GM19467 (cell line): ENCODE results near the gene SIGLEC5.

ENCODE experiments used
- ATAC-seq: cut with Tn5 transposase; IDR thresholded peaks from one replicate; pipeline ENCODE4 v1.9.1; 2021; ENCODE audit warnings: mild to moderate bottlenecking, moderate library complexity; ENCODE audit not compliant: unreplicated experiment

The SIGLEC5 gene

DNA sequence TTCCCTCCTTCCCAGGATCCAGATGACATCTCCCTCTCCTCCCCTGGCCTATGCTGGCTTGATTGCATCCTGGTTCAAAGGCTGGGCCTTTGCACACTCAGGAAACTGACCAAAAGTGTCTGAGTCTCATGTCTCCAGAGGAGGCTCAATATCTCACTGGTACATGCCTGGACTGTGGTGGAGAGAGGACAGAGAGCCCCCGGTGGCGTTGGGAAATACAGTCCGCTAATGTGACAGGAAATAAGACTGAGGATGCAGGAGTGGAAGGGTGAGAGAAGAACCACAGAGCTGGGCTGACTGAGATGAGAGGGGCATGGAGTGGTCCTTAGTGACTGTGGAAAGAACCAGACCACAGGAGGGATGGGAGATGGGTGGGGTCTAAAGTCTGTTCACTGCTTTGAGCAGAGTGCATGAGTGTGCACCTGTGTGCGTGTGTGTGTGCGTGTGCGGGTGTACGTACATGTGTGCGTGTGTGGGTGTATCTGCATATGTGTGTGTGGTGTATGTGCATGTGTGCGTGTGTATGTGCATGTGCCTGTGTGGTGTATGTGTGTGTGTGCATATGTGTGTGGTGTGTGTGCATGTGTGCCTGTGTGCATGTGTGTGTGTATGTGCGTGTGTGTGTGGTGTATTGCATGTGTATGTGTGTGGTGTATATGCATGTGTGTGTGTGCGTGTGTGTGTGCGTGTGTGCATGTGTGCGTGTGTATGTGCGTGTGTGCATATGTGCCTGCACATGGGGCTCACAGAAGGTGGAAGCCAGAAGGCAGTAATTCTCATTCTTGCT is 1.9 kb downstream of the SIGLEC5 start:
- no peak for ATAC-seq

GRCh38 chr19:51627491-51628138 is 2.6 kb downstream of the SIGLEC5 start:
- ATAC-seq, result no peak

DNA sequence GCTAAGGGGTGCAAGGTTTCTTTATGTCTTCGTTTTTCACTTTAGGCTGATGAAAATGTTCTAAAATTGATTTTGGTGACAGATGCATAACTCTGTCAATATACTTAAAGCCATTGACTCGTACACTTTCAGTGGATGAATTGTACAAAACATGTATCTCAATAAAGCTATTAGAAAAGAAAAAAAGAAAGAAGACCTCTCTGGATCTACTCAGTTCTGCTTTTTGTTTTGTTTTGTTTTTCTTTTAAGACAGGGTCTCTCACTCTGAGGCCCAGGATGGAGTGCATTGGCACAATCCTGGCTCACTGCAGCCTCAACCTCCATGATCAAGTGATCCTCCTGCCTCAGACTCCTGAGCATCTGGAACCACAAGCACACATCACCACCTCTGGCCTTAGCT is 3.5 kb downstream of the SIGLEC5 start:
- no peak for ATAC-seq

DNA sequence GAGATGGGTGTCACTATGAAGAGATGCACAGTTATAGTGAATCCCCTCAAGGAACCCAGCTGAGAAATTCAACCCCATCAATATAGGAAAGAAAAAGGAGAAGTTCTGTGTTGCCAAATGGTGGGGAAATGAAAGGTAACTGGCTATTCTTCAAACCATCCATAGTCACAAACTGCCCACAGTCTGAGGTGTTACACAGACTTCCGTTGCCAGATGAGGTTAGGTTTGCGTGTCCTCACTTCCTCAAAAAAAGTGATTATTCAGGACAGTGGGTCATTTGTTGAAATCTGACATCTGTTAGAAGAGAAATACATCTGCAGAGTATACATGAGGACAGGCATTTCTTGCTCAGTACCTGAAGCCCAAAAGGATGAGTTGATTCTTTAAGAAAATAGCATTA is 9.0 kb downstream of the SIGLEC5 start:
- ATAC-seq, result peak; percentile 69

GRCh38 chr19:51615991-51616390 is 14.2 kb downstream of the SIGLEC5 start:
- ATAC-seq, result no peak

DNA sequence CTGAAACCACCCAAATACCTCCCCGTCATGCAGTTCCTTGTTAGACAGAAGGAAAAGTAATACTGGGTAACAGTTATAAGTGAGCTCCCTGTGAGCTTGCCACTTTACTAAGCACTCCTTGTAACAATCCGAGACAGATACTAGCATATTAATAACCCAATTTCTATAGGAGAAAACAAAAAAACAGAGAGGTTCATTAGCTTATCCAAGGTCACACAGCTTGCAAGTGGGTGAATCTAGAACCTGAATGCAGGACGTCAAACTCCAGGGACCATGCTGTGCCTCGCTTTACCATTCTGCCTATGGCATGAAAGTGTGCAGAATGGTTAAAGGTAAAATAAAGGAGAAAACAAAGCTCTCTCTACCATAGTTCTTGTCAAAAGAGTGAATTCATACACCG is 15.4 kb downstream of the SIGLEC5 start:
- no peak for ATAC-seq

DNA sequence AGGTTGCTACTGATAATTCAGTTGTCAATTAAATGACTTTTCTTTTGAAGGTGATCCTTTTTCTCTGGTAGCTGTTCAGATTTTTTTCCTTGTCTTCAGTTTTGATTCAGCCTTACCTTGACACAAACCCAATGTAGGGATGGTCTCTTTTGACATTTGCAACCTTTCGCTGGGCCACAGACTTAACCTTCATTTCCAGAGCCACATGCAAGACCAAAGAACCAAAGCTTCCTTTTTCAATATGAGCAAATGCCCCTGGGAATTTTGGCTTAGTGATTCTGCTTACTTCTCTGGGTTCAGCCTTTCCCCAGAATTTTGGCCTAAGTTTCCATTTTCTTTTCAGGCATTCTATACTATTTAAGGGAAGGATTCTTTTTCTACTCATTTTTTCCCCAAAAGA is 19.6 kb downstream of the SIGLEC5 start:
- ATAC-seq, result no peak

DNA sequence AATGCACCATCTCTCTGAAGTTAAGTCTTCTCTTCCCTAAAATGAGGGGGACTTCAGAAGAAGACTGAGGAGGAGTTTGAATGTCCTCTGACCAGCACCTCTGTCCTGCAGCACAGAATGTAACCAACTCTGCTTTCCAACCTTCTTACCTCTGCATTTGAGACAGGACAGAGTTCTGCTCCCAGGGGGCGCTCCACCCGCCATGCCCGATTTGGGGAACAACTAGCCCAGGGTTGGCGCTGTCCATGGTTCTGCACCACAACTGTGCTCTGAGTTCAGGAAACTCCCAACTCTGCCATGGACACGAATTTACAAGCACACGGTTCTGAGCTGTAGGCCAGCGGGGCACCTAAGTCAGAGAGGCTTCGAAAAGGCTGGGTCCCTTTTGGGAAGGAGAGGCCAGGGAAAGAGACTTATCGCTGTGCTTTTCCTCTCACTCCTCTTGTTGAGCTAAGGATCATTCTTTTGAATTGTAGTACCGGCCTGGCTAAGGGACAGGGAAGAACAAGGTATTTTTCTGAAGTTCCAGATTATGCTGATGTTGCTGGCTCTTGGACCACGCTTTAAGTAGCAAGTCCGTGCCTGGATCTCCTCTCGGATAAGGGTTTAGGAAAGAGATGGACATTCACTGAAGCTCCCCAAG is 22.2 kb downstream of the SIGLEC5 start:
- ATAC-seq, result no peak

DNA sequence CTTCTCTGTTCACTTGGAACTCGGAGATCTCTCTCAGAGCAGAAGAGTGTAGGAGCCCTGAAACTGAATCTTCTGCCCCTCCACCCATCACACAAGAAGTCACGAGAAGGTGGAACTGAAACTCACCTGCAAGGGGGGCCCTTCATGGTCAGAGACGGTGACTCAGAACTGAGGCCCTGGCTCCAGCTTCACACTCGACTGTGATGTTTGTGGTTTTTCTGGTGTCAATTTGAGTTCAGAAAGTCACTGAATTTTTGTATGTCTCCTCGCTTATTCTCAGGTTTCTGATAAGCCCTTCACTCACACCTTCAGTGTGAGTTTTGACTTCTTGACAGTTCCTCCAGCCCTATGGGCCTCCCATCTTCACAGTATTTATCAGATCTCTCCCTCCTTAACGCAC is 23.1 kb downstream of the SIGLEC5 start:
- ATAC-seq, result peak; percentile 91

DNA sequence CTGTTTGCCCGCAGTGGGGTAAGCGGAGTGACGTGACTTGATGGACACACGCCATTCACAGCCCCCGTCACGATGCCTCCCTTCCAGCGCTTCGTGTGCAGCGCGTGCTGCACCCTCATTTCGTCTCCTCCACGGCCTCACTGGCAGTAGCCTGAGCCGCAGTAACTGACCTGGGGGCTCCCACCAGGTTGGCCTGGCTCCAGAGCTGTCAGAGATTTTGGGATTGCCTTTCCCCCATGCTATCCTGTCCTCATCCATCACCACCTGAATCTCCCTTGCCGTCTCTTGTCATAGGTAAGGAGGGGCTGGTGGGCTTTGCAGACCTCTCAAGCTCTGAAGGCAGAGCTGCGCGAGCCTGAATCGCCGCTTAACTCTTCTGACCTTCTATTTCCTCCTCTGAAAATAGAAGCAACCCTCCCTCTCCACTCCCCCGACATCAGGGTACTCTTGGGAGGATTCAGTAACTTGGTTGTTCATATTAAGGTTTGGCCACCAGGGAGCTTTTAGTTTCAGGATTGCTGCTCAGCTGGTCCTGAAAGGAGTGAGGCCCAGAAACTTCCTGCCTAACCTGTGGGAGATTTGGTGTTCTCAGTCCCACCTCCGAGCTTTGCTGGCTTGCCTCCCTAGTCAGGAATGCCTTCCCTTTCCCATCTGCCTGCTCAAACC is 27.9 kb downstream of the SIGLEC5 start:
- ATAC-seq, result no peak

- no peak for ATAC-seq
Observed at GRCh38 chr19:51600940-51601580, 29.1 kb downstream of the SIGLEC5 start.

GRCh38 chr19:51599084-51599483 is 31.1 kb downstream of the SIGLEC5 start:
- no peak for ATAC-seq

DNA sequence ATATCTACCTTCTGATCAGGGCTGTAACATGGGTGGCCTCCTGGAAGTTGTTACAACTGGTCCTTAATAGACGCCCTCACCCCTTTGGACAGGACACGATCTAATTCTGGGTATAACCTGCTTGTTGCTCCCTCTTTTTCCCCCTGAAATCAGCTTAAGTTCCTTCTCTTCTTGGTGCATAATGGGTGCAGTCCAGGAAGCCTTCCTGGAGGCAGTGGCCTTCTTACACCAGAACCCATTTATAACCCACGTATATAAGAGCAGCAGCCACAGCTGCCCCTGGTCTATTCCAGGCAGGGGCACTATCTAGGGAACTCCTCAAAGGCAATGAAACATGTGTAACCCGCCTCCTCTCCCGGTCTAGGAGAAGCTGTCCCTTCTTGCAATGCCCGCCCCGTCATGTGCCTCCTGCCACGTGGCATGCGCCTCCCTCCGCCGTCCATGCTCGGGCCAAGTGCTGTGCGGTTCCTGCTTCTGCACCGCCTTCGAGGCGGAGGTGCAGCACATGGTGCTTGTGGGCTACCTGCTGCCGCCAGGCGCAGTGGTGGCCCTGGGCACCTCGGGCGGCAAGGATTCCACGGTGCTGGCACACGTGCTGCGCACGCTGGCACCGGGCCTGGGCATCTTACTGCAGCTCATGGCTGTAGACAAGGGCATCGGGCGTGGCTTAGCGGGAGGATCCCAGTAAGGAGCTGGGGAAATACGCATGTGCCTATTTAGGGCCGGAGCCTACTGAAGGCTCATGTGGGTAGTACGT is 31.9 kb downstream of the SIGLEC5 start:
- ATAC-seq, result no peak

DNA sequence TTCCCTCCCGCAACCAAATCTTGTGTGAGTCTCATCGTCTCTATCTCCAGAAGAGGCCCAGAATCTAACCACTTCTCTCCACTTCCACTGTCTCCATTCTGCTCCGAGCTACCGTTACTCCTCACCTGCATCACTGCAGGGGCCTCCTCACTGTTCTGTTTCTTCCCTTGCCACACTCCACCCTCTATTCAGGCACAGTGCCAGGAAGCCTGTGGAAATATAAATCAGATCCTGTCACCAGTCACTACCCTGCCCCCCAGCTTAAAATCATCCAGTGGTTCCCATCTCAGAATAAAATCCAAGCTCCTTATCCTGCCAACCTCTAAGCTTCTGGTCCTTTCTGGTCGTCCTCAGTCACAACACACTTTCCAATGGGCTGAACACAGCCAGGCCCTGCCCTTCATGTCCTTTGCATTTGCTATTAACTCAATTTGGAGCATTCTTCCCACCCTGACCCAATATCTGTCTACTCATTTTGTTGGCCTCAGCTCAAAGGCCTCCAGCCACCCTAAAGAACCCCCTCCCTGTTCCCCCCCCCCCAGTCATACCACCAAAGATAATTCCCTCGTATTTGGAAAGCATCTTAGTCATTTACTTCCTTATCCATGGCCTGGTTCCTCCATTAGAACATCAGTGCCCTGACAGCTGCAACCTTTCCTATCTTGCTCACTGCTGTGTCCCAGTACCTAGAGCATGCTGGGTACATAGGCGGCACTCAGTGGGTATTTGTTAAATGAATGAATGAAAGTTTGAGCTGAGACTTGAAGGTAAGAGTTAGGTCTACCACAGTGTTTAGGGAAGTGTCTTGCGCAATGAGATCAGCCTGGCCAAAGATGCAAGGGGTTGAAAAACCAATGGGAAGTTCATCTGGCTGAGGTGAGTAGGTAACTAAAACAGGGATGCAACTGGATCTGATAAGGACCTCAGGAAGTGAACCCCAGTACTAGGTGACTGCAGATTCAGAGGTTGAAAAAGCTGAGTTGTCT is 34.7 kb downstream of the SIGLEC5 start:
- no peak for ATAC-seq

- no peak for ATAC-seq
Observed at GRCh38 chr19:51594774-51595109, 35.5 kb downstream of the SIGLEC5 start.

DNA sequence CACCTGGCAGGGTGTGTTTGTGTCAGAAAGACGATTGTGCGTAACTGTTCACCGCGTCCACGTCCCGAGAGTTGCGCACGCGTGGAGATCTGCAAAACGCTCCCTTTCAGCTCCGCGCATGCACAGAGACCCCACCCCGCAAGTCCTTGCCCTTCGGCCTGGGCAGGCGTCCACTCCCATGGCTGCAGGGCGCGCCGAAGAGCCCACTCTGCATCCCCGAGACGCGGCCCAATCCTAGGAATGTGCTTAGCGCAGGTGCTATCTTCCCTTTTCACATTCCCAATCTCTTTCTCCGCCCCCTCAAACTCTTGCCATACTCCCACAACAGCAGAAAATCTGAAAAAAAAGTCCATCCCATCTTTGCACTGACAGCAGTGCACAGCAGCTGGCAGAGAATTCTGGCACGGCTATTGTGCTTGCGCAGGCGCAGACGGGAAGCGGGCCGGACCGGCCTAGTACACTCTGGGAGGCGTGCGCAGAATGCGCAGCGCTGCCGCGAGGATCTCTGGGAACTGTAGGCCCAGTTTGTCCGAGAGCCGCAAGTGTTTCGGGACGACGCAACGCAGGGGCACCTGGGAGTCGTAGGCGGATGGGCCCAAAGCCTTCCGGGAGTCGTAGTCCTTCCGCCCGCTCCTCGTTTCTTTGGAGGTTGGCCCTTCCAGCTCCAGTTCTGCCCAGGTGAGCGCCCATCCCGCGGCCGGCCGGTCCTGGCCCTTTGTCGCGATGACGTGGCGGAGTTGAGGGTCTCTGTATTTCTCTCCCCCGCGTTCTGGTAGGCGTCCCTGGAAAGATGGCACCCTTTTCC is 36.0 kb downstream of the SIGLEC5 start:
- peak; percentile 98 for ATAC-seq

- no peak for ATAC-seq
Observed at GRCh38 chr19:51593138-51593890, 36.9 kb downstream of the SIGLEC5 start.

- no peak for ATAC-seq
Observed at GRCh38 chr19:51592521-51592920, 37.7 kb downstream of the SIGLEC5 start.
